ENCODE data around the gene GCLM. TPM values are rescaled to one million over a fixed set of nuclear protein-coding genes. Genes with fewer than 3 reads are reported as not detected.
"Not testable (repeated sequence)": the region's sequence is repeated elsewhere in the genome, so short reads cannot be mapped to it uniquely, and the experiment has no call there.

The GCLM gene
- total and polyA plus RNA-seq, 2 of the 4 experiments (the other 2 are of a cell fraction) = 15.5 to 20.1 TPM

DNA sequence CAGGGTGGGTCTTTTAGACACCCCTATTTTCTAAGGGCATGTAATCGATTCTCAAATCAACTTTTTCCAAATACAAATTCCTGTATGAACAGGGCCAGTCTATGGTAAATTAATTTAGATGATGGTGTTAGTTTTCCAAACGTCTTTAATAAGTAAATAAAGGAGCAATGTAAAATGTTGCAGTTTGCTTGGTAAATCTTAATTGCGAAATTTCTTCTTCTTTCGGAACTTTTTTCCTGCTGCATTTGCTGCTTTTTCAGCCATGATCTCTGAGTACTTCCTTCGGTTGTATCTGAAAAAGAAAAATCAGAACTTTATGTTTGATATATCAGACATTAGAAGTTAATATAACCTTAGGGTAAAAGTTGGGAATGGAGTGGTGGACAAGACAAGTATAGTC, 39.6 kb downstream of the GCLM start:
- peaks cover 27% of the 10 kb centered on the region for H3K36me3 ChIP-seq (ENCODE audit: control insufficient read depth, insufficient read depth, low read length)
- H3K18ac ChIP-seq (ENCODE audit: low read depth, low read length) = no peak overlapping the region
- H3K9ac ChIP-seq (ENCODE audit: low read depth, low read length) = no peak overlapping the region
- dilution Hi-C loops (cut with HindIII; ENCODE audit: low sequenced_read_pairs, unreplicated experiment) (no loop called here), in situ Hi-C loops (cut with MboI; ENCODE audit: low sequenced_read_pairs) (loop anchor here (25.0 kb wide), 1 partner anchor 857 kb away; no protein-coding TSS in a partner anchor), intact Hi-C loops (cut with micrococcal nuclease) (loop anchor here (1.0 to 10.0 kb wide), 2 partner anchors 22 to 845 kb away; no protein-coding TSS in a partner anchor)
- H3K4me3 ChIP-seq (ENCODE audit: insufficient read depth, low read depth, low read length) = no peak overlapping the region
- H3K23ac ChIP-seq (ENCODE audit: low read depth, low read length) = no peak overlapping the region
- no peaks in the 10 kb centered on the region for H3K27me3 ChIP-seq (ENCODE audit: control insufficient read depth, insufficient read depth, low read length)
- no peak overlapping the region for H3K56ac ChIP-seq (ENCODE audit: extremely low read depth, insufficient read depth, low read length)
- CTCF ChIA-PET = no interaction called here
- no peak overlapping the region for H4K8ac ChIP-seq (ENCODE audit: low read depth in 2 of 2, low read length in 2 of 2)
- POLR2A ChIA-PET (ENCODE audit: unreplicated experiment) = no interaction called here
- no peaks in the 10 kb centered on the region for H3K9me3 ChIP-seq (ENCODE audit: control insufficient read depth, insufficient read depth, low read length)
- H2AK5ac ChIP-seq (ENCODE audit: low read depth, low read length) = no peak overlapping the region
- no peak overlapping the region for H2AK9ac ChIP-seq (replicated peaks; ENCODE audit: low read depth, low read length, poor library complexity)
- no peak overlapping the region for H4K91ac ChIP-seq (ENCODE audit: insufficient read depth, low read depth, low read length)
- no peak overlapping the region for H3K27ac ChIP-seq (ENCODE audit: insufficient read depth, low read length)
- no peak overlapping the region for H3K4ac ChIP-seq (ENCODE audit: low read depth, low read length)
- BruUV-seq (replicated peaks) = no TSS peak
- no peaks in the 10 kb centered on the region for H3K9me1 ChIP-seq (ENCODE audit: insufficient read depth, low read length)
- no peak overlapping the region for H4K5ac ChIP-seq (ENCODE audit: low read depth, low read length)
- no peak overlapping the region for H2BK120ac ChIP-seq (ENCODE audit: low read depth, low read length)
- no peak overlapping the region for H2BK5ac ChIP-seq (ENCODE audit: low read depth, low read length, poor library complexity, severe bottlenecking)
- no peak overlapping the region for H2AFZ ChIP-seq (replicated peaks; ENCODE audit: low read length, poor library complexity)
- no CpG with 5 or more reads among the region's 5 CpGs for WGBS, 2 experiments (ENCODE audit: extremely low coverage in 2 of 2, insufficient read length in 1 of 2)
- DNase-seq = no peak
- H3K14ac ChIP-seq (replicated peaks; ENCODE audit: low read depth, low read length) = no peak overlapping the region
- TF ChIP-seq CEBPB (IDR thresholded peaks at IDR 0.05; ENCODE audit: low read depth, low read length) (peak; percentile 56; the same call in 1 of the 2 replicates), MXI1 (IDR thresholded peaks at IDR 0.05; ENCODE audit: borderline replicate concordance, low read depth, low read length) (no peak), CHD1 (IDR thresholded peaks at IDR 0.05; ENCODE audit: low read depth, low read length) (no peak)
- H2BK20ac ChIP-seq (ENCODE audit: low read depth, low read length) = no peak overlapping the region
- H3K4me2 ChIP-seq (ENCODE audit: low read depth, low read length) = no peak overlapping the region
- no peak for ATAC-seq (ENCODE audit: low read depth)
- no peaks in the 10 kb centered on the region for H4K20me1 ChIP-seq (ENCODE audit: insufficient read depth, low read length)
- H2BK15ac ChIP-seq (ENCODE audit: low read depth, low read length) = no peak overlapping the region
- H3K79me1 ChIP-seq (ENCODE audit: low read depth in 1 of 2, low read length in 2 of 2) = peaks cover 0 to 8% of the 10 kb centered on the region in 2 experiments; a peak in 2 of 4 replicates
- no peaks in the 10 kb centered on the region for H3K4me1 ChIP-seq (ENCODE audit: control insufficient read depth, insufficient read depth, low read length)

DNA sequence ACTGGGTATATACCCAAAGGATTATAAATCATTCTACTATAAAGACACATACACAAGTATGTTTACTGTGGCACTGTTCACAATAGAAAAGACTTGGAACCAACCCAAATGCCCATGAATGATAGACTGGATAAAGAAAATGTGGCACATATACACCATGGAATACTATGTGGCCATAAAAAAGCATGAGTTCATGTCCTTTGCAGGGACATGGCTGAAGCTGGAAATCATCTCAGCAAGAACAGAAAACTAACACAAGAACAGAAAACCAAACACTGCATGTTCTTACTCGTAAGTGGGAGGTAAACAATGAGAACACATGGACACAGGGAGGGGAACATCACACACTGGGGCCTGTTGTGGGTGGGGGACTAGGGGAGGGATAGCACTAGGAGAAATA, 40.7 kb downstream of the GCLM start:
- in situ Hi-C loops (cut with MboI; ENCODE audit: low sequenced_read_pairs) = loop anchor here (25.0 kb wide), 1 partner anchor 856 kb away; no protein-coding TSS in a partner anchor

More for the DNA sequence above, 40.7 kb downstream of the GCLM start:
- H2BK20ac ChIP-seq (ENCODE audit: low read depth, low read length); H3K18ac ChIP-seq (ENCODE audit: low read depth, low read length); H3K4me3 ChIP-seq (ENCODE audit: insufficient read depth, low read depth, low read length); dilution Hi-C loops (cut with HindIII; ENCODE audit: low sequenced_read_pairs, unreplicated experiment); H3K27me3 ChIP-seq (ENCODE audit: control insufficient read depth, insufficient read depth, low read length); H3K9ac ChIP-seq (ENCODE audit: low read depth, low read length); ATAC-seq (ENCODE audit: low read depth); H3K23ac ChIP-seq (ENCODE audit: low read depth, low read length); DNase-seq; H3K9me3 ChIP-seq (ENCODE audit: control insufficient read depth, insufficient read depth, low read length); BruUV-seq (replicated peaks); H3K4me1 ChIP-seq (ENCODE audit: control insufficient read depth, insufficient read depth, low read length); H3K4me2 ChIP-seq (ENCODE audit: low read depth, low read length); H2AFZ ChIP-seq (replicated peaks; ENCODE audit: low read length, poor library complexity); POLR2A ChIA-PET (ENCODE audit: unreplicated experiment); H3K79me1 ChIP-seq (ENCODE audit: low read depth in 1 of 2, low read length in 2 of 2); H2AK9ac ChIP-seq (replicated peaks; ENCODE audit: low read depth, low read length, poor library complexity); H2BK120ac ChIP-seq (ENCODE audit: low read depth, low read length); H4K91ac ChIP-seq (ENCODE audit: insufficient read depth, low read depth, low read length); H3K56ac ChIP-seq (ENCODE audit: extremely low read depth, insufficient read depth, low read length); H4K5ac ChIP-seq (ENCODE audit: low read depth, low read length); H3K9me1 ChIP-seq (ENCODE audit: insufficient read depth, low read length); H4K8ac ChIP-seq (ENCODE audit: low read depth in 2 of 2, low read length in 2 of 2); H3K27ac ChIP-seq (ENCODE audit: insufficient read depth, low read length); H2BK15ac ChIP-seq (ENCODE audit: low read depth, low read length); H3K4ac ChIP-seq (ENCODE audit: low read depth, low read length); H2BK5ac ChIP-seq (ENCODE audit: low read depth, low read length, poor library complexity, severe bottlenecking); intact Hi-C loops (cut with micrococcal nuclease); H4K20me1 ChIP-seq (ENCODE audit: insufficient read depth, low read length); H3K14ac ChIP-seq (replicated peaks; ENCODE audit: low read depth, low read length); CTCF ChIA-PET; H2AK5ac ChIP-seq (ENCODE audit: low read depth, low read length): not testable (repeated sequence)
- H3K36me3 ChIP-seq (ENCODE audit: control insufficient read depth, insufficient read depth, low read length) = peaks cover 21% of the 10 kb centered on the region
- no CpG with 5 or more reads among the region's 1 CpG for WGBS, 2 experiments (ENCODE audit: extremely low coverage in 2 of 2, insufficient read length in 1 of 2)
